Measurements from ENCODE around the gene PC. TPM values are rescaled to one million over a fixed set of nuclear protein-coding genes. Genes with fewer than 3 reads are reported as not detected.

Gene PC
- polyA plus RNA-seq, 3 donors, result 4.6 to 7.1 (median 6.0) TPM

DNA sequence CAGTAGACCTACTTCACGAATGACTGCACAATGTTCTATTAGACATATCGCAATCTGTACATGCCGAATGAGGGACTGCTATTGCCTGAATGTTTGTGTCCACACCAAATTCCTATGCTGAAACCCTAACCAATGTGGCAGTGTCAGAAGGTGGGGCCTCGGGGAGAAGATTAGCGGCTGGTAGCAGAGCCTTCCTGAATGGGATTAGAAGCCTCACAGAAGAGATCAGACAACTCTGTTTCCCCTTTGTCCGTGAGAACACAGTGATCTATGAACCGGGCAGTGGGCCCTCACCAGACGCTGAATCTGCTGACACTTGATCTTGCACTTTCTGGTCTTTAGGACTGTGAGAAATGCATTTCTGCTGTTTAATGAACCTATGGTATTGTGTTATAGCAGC, 68.2 kb downstream of the PC start:
- no peak overlapping the region for H3K9ac ChIP-seq (ENCODE audit: insufficient read depth, low read length, poor library complexity, severe bottlenecking)
- H3K79me2 ChIP-seq (ENCODE audit: insufficient read depth, low read length), result no peaks in the 10 kb centered on the region
- no peak overlapping the region for H3K27ac ChIP-seq (ENCODE audit: low read depth in 1 of 2, low read length in 2 of 2)
- no peaks in the 10 kb centered on the region for H3K27me3 ChIP-seq (ENCODE audit: control insufficient read depth in 2 of 2, insufficient read depth in 2 of 2, low read length in 2 of 2)
- Mint-ChIP-seq H3K4me3 (no peak overlapping the region), H3K36me3 (peaks cover 0 to 3% of the 10 kb centered on the region in 2 donors), H3K4me1 (peaks cover 7% of the 10 kb centered on the region), H3K27me3 (ENCODE audit: low read depth in 3 of 3) (peaks cover 2 to 16% (median 7%) of the 10 kb centered on the region in 3 donors), H3K9me3 (peaks cover 0 to 2% (median 0%) of the 10 kb centered on the region in 7 donors), H3K27ac (peak overlapping the region in 1 of 7 donors; percentile 65)
- H3K9me3 ChIP-seq (replicated peaks in 1 of 2; ENCODE audit: control insufficient read depth in 1 of 2, insufficient read depth in 1 of 2, low read length in 2 of 2), result no peaks in the 10 kb centered on the region
- no peak overlapping the region for H3K4me3 ChIP-seq (replicated peaks in 1 of 3; ENCODE audit: low read depth in 2 of 3, low read length in 3 of 3)
- no peaks in the 10 kb centered on the region for H3K4me1 ChIP-seq (ENCODE audit: control insufficient read depth in 1 of 2, insufficient read depth in 2 of 2, low read length in 2 of 2)
- no peaks in the 10 kb centered on the region for H3K36me3 ChIP-seq (replicated peaks in 1 of 2; ENCODE audit: control insufficient read depth in 1 of 2, insufficient read depth in 2 of 2, low read length in 2 of 2)
- intact Hi-C loops (cut with micrococcal nuclease), result no loop called here
- H4K20me1 ChIP-seq (ENCODE audit: insufficient read depth, low read length), result no peaks in the 10 kb centered on the region
- H2AFZ ChIP-seq (ENCODE audit: insufficient read depth, low read depth, low read length, poor library complexity, severe bottlenecking), result no peak overlapping the region
- DNase-seq, result no peak
- H3K4me2 ChIP-seq (replicated peaks; ENCODE audit: extremely low read depth, low read length, poor library complexity, severe bottlenecking), result no peak overlapping the region
- TF ChIP-seq CTCF (IDR thresholded peaks at IDR 0.05), result no peak
- 96% methylated on average over 6 of the region's 8 CpGs for WGBS (ENCODE audit: insufficient coverage)

- WGBS (ENCODE audit: insufficient coverage), result 97% methylated on average over 8 of the region's 10 CpGs
- no peak for DNase-seq
- Histone ChIP-seq H3K4me2 (replicated peaks; ENCODE audit: extremely low read depth, low read length, poor library complexity, severe bottlenecking) (no peak overlapping the region), H3K36me3 (replicated peaks in 1 of 2; ENCODE audit: control insufficient read depth in 1 of 2, insufficient read depth in 2 of 2, low read length in 2 of 2) (no peaks in the 10 kb centered on the region), H3K27me3 (ENCODE audit: control insufficient read depth in 2 of 2, insufficient read depth in 2 of 2, low read length in 2 of 2) (no peaks in the 10 kb centered on the region), H2AFZ (ENCODE audit: insufficient read depth, low read depth, low read length, poor library complexity, severe bottlenecking) (no peak overlapping the region), H3K9ac (ENCODE audit: insufficient read depth, low read length, poor library complexity, severe bottlenecking) (no peak overlapping the region), H3K79me2 (ENCODE audit: insufficient read depth, low read length) (no peaks in the 10 kb centered on the region), H4K20me1 (ENCODE audit: insufficient read depth, low read length) (no peaks in the 10 kb centered on the region), H3K4me1 (ENCODE audit: control insufficient read depth in 1 of 2, insufficient read depth in 2 of 2, low read length in 2 of 2) (no peaks in the 10 kb centered on the region), H3K9me3 (replicated peaks in 1 of 2; ENCODE audit: control insufficient read depth in 1 of 2, insufficient read depth in 1 of 2, low read length in 2 of 2) (no peaks in the 10 kb centered on the region), H3K4me3 (replicated peaks in 1 of 3; ENCODE audit: low read depth in 2 of 3, low read length in 3 of 3) (no peak overlapping the region), H3K27ac (ENCODE audit: low read depth in 1 of 2, low read length in 2 of 2) (no peak overlapping the region)
- no peak for TF ChIP-seq CTCF (IDR thresholded peaks at IDR 0.05)
- Mint-ChIP-seq H3K36me3 (peaks cover 0 to 3% of the 10 kb centered on the region in 2 donors), H3K27ac (no peak overlapping the region), H3K9me3 (peaks cover 0 to 2% (median 0%) of the 10 kb centered on the region in 7 donors), H3K27me3 (ENCODE audit: low read depth in 3 of 3) (peaks cover 1 to 7% (median 5%) of the 10 kb centered on the region in 3 donors), H3K4me1 (peaks cover 10% of the 10 kb centered on the region), H3K4me3 (no peak overlapping the region)
- intact Hi-C loops (cut with micrococcal nuclease), result no loop called here
These were observed 69.9 kb downstream of the PC start for GRCh38 chr11:66888282-66888681.
